HG03342 (cell line): ENCODE results near the gene NMRK1.

Source experiments
- ATAC-seq: cut with Tn5 transposase; IDR thresholded peaks from one replicate; pipeline ENCODE4 v1.9.1; 2021; ENCODE audit warnings: mild to moderate bottlenecking, moderate library complexity; ENCODE audit not compliant: unreplicated experiment

The NMRK1 gene

GRCh38 chr9:75102177-75102790, 14.3 kb upstream of the NMRK1 start:
- ATAC-seq, result no peak

- no peak for ATAC-seq
These were observed 13.1 kb upstream of the NMRK1 start for GRCh38 chr9:75101004-75101588.

- ATAC-seq, result no peak
These were observed 8.8 kb upstream of the NMRK1 start for GRCh38 chr9:75096796-75097195.

GRCh38 chr9:75092766-75093165, 4.8 kb upstream of the NMRK1 start:
- no peak for ATAC-seq

- no peak for ATAC-seq
These were observed 2.6 kb upstream of the NMRK1 start for GRCh38 chr9:75090579-75090978.

GRCh38 chr9:75089373-75089766, 1.4 kb upstream of the NMRK1 start:
- ATAC-seq, result no peak

GRCh38 chr9:75088646-75089372, 854 bp upstream of the NMRK1 start:
- peak; percentile 37 for ATAC-seq

GRCh38 chr9:75087289-75087823, 599 bp downstream of the NMRK1 start:
- peak; percentile 26 for ATAC-seq

GRCh38 chr9:75086541-75087288, 1.2 kb downstream of the NMRK1 start:
- ATAC-seq, result no peak

- no peak for ATAC-seq
These were observed 2.3 kb downstream of the NMRK1 start for GRCh38 chr9:75085640-75086039.

- no peak for ATAC-seq
These were observed 3.8 kb downstream of the NMRK1 start for GRCh38 chr9:75084081-75084672.

GRCh38 chr9:75083188-75083970, 4.6 kb downstream of the NMRK1 start:
- ATAC-seq, result no peak

GRCh38 chr9:75081632-75082031, 6.3 kb downstream of the NMRK1 start:
- ATAC-seq, result no peak

GRCh38 chr9:75072895-75073294, 15.1 kb downstream of the NMRK1 start:
- ATAC-seq, result no peak

GRCh38 chr9:75071530-75072122, 16.3 kb downstream of the NMRK1 start:
- ATAC-seq, result peak; percentile 84

GRCh38 chr9:75069171-75069570, 18.8 kb downstream of the NMRK1 start:
- ATAC-seq, result no peak

- no peak for ATAC-seq
These were observed 20.1 kb downstream of the NMRK1 start for GRCh38 chr9:75067894-75068293.

- ATAC-seq, result no peak
These were observed 22.4 kb downstream of the NMRK1 start for GRCh38 chr9:75065510-75065909.

- no peak for ATAC-seq
These were observed 23.5 kb downstream of the NMRK1 start for GRCh38 chr9:75064307-75065025.
